Measurements from ENCODE around the gene CD164.

DNA sequence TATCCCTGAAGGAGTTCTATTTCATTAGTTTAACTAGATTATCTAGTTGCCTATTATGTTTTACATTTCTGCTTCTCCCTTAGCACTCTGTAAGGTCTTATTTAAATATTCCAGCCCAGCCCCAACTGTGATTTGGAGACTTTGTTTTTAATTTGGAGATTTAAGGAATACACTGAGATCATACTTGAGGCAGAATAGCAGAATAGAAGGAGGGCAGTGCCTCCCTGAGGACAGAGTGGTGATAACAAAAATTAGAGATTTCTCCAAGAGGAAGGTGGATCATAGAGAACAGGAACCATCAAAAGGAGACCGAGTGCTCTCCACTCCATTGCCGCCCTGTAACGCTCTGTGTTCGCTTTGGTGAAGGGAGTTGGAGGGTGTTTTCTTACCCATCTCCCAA is 14.8 kb upstream of the CD164 start:
- TF ChIP-seq, protein P1, sequence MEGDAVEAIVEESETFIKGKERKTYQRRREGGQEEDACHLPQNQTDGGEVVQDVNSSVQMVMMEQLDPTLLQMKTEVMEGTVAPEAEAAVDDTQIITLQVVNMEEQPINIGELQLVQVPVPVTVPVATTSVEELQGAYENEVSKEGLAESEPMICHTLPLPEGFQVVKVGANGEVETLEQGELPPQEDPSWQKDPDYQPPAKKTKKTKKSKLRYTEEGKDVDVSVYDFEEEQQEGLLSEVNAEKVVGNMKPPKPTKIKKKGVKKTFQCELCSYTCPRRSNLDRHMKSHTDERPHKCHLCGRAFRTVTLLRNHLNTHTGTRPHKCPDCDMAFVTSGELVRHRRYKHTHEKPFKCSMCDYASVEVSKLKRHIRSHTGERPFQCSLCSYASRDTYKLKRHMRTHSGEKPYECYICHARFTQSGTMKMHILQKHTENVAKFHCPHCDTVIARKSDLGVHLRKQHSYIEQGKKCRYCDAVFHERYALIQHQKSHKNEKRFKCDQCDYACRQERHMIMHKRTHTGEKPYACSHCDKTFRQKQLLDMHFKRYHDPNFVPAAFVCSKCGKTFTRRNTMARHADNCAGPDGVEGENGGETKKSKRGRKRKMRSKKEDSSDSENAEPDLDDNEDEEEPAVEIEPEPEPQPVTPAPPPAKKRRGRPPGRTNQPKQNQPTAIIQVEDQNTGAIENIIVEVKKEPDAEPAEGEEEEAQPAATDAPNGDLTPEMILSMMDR (conservative IDR thresholded peaks at IDR 0.05; ENCODE audit: low read depth, low read length) = peak; percentile 64
- TF ChIP-seq EZH2phosphoT487 (IDR thresholded peaks at IDR 0.05; ENCODE audit: borderline replicate concordance, low read length) = no peak

All from PC-3 (cell line).